Pancreas (tissue), 10 donors: ENCODE results near the gene CLIP4. TPM values are rescaled to one million over a fixed set of nuclear protein-coding genes. Genes with fewer than 3 reads are reported as not detected.

ENCODE experiments used
- ATAC-seq, 4 donors: fragments of 200-7000 bp; cut with Tn5 transposase; one replicate each; pipeline versions ENCODE4 v1.8.0 to v1.9.1; 2020; ENCODE audit warnings: mild to moderate bottlenecking in 4 of 4, moderate library complexity in 4 of 4
- DNase-seq, 6 donors: peaks; one replicate each; pipeline ENCODE4 v3.0.0-alpha.2; 2020
- FAIRE-seq: peaks from 2 replicates; lab custom pipeline; 2012; peaks lifted over from hg19 to GRCh38; lab: Jason Lieb, UNC
- H3K27ac ChIP-seq, 4 donors: fragments of 200-600 bp; sonication (generic); 1 replicate in 3 of 4; 2 replicates in 1 of 4; pipeline versions ENCODE4 v1.5.0 to v1.8.0; 2020
- H3K27me3 ChIP-seq, 4 donors: fragments of 200-600 bp; one replicate each; pipeline ENCODE4 v1.8.0; 2021
- H3K36me3 ChIP-seq, 3 donors: fragments of 200-600 bp; sonication (generic) in 1 of 3; one replicate each; pipeline versions ENCODE4 v1.5.0 to v1.8.0; 2020 to 2021
- H3K4me1 ChIP-seq, 3 donors: fragments of 200-600 bp; one replicate each; pipeline ENCODE4 v1.8.0; 2021
- H3K4me3 ChIP-seq, 4 donors: fragments of 200-600 bp; sonication (generic) in 2 of 4; one replicate each; pipeline versions ENCODE4 v1.5.0 to v1.8.0; 2020 to 2021
- H3K9me3 ChIP-seq, 4 donors: fragments of 200-600 bp; one replicate each; pipeline ENCODE4 v1.8.0; 2021
- CTCF ChIP-seq, 4 donors: fragments of 200-600 bp; sonication (generic) in 3 of 4; IDR thresholded peaks; one replicate each; pipeline versions ENCODE4 v1.5.0 to v1.8.0; 2021; ENCODE audit warnings: antibody characterized with exemption in 4 of 4
- WGBS, 2 donors: extraction: QIAGEN DNeasy Blood & Tissue Kit; methylation state at CpG; one replicate each; pipeline ENCODE4 v1.1.7; 2013; 5-methylcytosine and 5-hydroxymethylcytosine counted together
- intact Hi-C, 3 donors: fragments of 100-400 bp; cut with DNase I; formaldehyde crosslinking; loops; one replicate each; pipeline versions ENCODE4 v1.11.1 to v1.14.2; 2022
- polyA plus RNA-seq, 2 donors: library from polyadenylated mRNA; stranded (reverse); fragments of 200-250 nt; gene quantifications; one replicate each; pipeline ENCODE4 v1.2.3, GENCODE V29; 2013
- total RNA-seq, 6 donors: library from RNA; stranded (reverse); fragmentation: NEBNext Ultra II Directional in 4 of 6; extraction: Animal tissue kit (Norgen Biotek cat#: 25700) in 4 of 6; gene quantifications; one replicate each; pipeline versions ENCODE4 v1.2.1 to v1.2.4, GENCODE V29; 2021 to 2023
- donor health status: healthy with polysubstance abuse.
- donor health status: DM: no; HTN: no; CAD: no; lungs with moderate emphysema.
- donor health status: DM: no; HTN: no; CAD: no.
- donor health status: control.
- donor health status: control.
- donor health status: Bipolar disorder and iron deficiency.
- donor health status: DM: yes; HTN: yes; CAD: no.
- donor health status: DM: no; HTN: no; CAD: no.
- donor health status: DM: no; HTN: no; CAD: no.
- donor health status: DM: yes; HTN: yes; CAD: no.

Gene CLIP4, protein sequence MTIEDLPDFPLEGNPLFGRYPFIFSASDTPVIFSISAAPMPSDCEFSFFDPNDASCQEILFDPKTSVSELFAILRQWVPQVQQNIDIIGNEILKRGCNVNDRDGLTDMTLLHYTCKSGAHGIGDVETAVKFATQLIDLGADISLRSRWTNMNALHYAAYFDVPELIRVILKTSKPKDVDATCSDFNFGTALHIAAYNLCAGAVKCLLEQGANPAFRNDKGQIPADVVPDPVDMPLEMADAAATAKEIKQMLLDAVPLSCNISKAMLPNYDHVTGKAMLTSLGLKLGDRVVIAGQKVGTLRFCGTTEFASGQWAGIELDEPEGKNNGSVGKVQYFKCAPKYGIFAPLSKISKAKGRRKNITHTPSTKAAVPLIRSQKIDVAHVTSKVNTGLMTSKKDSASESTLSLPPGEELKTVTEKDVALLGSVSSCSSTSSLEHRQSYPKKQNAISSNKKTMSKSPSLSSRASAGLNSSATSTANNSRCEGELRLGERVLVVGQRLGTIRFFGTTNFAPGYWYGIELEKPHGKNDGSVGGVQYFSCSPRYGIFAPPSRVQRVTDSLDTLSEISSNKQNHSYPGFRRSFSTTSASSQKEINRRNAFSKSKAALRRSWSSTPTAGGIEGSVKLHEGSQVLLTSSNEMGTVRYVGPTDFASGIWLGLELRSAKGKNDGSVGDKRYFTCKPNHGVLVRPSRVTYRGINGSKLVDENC
- 10 to 100 TPM in 2 of 6 donors, 1 to 10 TPM in 4; 4.6 to 18.3 (median 7.8) TPM for total RNA-seq
- 1 to 10 TPM; 4.5 to 6.3 TPM for polyA plus RNA-seq

GRCh38 chr2:29114946-29115609, at the start of gene CLIP4:
CLIP4 (plus strand) TSS chr2:29115415; CDS start chr2:29121389, 5,974 bp downstream.
- ATAC-seq (peak; percentile 61 to 82 (median 69)), FAIRE-seq (no peak), DNase-seq (peak; percentile 31 to 79 (median 45))
- Histone ChIP-seq H3K27me3 (no peaks in the 10 kb centered on the region), H3K4me1 (peaks cover 0 to 16% (median 0%) of the 10 kb centered on the region in 3 donors), H3K36me3 (no peaks in the 10 kb centered on the region), H3K4me3 (peak within 1 kb of the TSS; percentile 44 to 74 (median 50)), H3K27ac (peak within 1 kb of the TSS in 3 of 4 donors; percentile 58 to 88 (median 84)), H3K9me3 (no peaks in the 10 kb centered on the region)
- WGBS, 2 donors = 4 to 7% methylated on average over 50 to 76 of the region's 76 CpGs
- no peak for TF ChIP-seq CTCF (IDR thresholded peaks at IDR 0.05)
- intact Hi-C loops = no loop called here

- WGBS, 2 donors = 82 to 89% methylated on average over 8 of the region's 8 CpGs
- H3K27me3 ChIP-seq = no peaks in the 10 kb centered on the region
- H3K27ac ChIP-seq = no peak overlapping the region
- DNase-seq (no peak), FAIRE-seq (no peak), ATAC-seq (peak in 3 of 4 donors; percentile 16 to 52 (median 21))
- intact Hi-C loops = no loop called here
- no peaks in the 10 kb centered on the region for H3K9me3 ChIP-seq
- H3K36me3 ChIP-seq = no peaks in the 10 kb centered on the region
- H3K4me3 ChIP-seq = no peak overlapping the region
- peaks cover 0 to 13% (median 5%) of the 10 kb centered on the region in 3 donors for H3K4me1 ChIP-seq
- TF ChIP-seq CTCF (IDR thresholded peaks at IDR 0.05) = no peak
Measured at GRCh38 chr2:29066271-29066860, 48.8 kb upstream of the CLIP4 start.

DNA sequence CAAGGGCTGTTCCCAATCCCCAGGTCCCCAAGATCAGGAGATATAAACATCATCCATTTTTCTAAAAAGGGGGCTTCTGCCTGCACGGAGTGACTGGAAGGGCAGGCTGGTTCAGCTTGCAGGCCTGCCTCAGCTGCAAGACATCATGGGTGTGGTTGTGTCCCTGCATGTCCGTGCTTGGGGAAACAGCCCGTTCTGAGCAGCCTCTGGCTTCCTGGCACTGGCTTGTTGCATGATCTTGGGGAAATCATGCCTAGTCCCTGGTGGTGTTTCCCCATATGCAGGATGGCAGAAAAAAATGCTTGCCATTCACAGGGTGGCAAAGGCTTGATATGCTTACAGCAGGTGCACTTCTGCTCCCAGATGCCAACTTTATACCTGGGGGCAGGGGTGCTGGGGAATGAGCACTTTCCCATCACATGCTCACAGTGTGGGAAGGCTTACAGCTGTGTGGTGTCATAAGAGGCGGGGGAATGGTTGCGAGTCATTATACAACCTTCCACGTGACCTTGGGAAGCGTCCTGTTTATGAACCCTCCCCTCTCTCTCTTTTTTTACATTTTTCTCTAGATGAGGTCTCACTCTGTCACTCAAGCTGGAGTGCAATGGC, 48.1 kb upstream of the CLIP4 start:
- DNase-seq (peak in 4 of 6 donors; percentile 80 to 93 (median 85)), FAIRE-seq (no peak), ATAC-seq (peak; percentile 74 to 88 (median 86))
- Histone ChIP-seq H3K27me3 (no peaks in the 10 kb centered on the region), H3K27ac (peak overlapping the region in 2 of 4 donors; percentile 4 to 44), H3K4me1 (peaks cover 0 to 13% (median 5%) of the 10 kb centered on the region in 3 donors), H3K9me3 (no peaks in the 10 kb centered on the region), H3K36me3 (no peaks in the 10 kb centered on the region), H3K4me3 (no peak overlapping the region)
- no peak for TF ChIP-seq CTCF (IDR thresholded peaks at IDR 0.05)
- intact Hi-C loops = no loop called here
- WGBS, 2 donors = 39 to 43% methylated on average over 7 of the region's 7 CpGs

DNA sequence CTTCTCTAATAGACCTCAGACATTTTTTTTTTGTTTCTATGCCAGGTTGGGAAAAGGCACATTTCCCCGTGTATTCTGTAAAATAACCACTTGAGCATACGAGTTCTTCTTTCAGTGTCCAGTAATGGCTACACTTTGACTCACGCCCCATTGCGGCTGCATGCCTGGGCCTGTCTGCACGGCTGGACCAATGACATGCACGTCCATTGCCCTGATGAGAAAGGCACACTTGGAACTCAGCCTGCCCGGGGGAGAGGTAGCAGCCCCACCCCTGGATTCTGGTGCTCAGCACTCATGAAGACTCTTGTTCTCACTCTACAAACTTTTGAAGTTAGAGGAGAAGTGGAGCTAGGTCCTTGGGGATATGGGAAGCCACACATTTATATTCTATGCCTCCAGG, 46.7 kb upstream of the CLIP4 start:
- Histone ChIP-seq H3K27me3 (no peaks in the 10 kb centered on the region), H3K9me3 (no peaks in the 10 kb centered on the region), H3K36me3 (no peaks in the 10 kb centered on the region), H3K4me1 (peaks cover 0 to 7% (median 5%) of the 10 kb centered on the region in 3 donors), H3K27ac (no peak overlapping the region), H3K4me3 (no peak overlapping the region)
- ATAC-seq (no peak), FAIRE-seq (no peak), DNase-seq (no peak)
- WGBS, 2 donors = 93% methylated on average over 7 of the region's 7 CpGs
- no peak for TF ChIP-seq CTCF (IDR thresholded peaks at IDR 0.05)
- intact Hi-C loops = no loop called here
